ENCODE results near the gene KCND2. TPM values are rescaled to one million over a fixed set of nuclear protein-coding genes. Genes with fewer than 3 reads are reported as not detected.

KCND2 gene
- polyA plus RNA-seq, 1 of the 3 experiments (the other 2 are of a cell fraction): not detected

- ChIA-PET POLR2A (no interaction called here), CTCF (no interaction called here)
- H3K79me2 ChIP-seq (ENCODE audit: insufficient read depth): no peaks in the 10 kb centered on the region
- no peak for DNase-seq
- no peaks in the 10 kb centered on the region for H3F3A ChIP-seq (replicated peaks; ENCODE audit: insufficient read depth)
- no peak overlapping the region for H3K4me3 ChIP-seq (ENCODE audit: low read depth in 2 of 2, low read length in 1 of 2)
- 0% methylated on average over 2 of the region's 2 CpGs for WGBS (ENCODE audit: low lambda C conversion rate)
- H3K4me1 ChIP-seq (ENCODE audit: control insufficient read depth in 1 of 2, insufficient read depth in 2 of 2, low read depth in 1 of 2, low read length in 1 of 2): no peaks in the 10 kb centered on the region
- no peaks in the 10 kb centered on the region for H3K27me3 ChIP-seq (ENCODE audit: insufficient read depth)
- H3K27ac ChIP-seq (ENCODE audit: low read depth in 2 of 2, low read length in 1 of 2): no peak overlapping the region
- H3K9ac ChIP-seq: no peak overlapping the region
- no peaks in the 10 kb centered on the region for H3K9me3 ChIP-seq
- no peak overlapping the region for H3K4me2 ChIP-seq
- no peaks in the 10 kb centered on the region for H4K20me1 ChIP-seq (ENCODE audit: insufficient read depth)
- no peak for TF ChIP-seq TEAD4 (IDR thresholded peaks at IDR 0.05; ENCODE audit: borderline replicate concordance, insufficient read depth)
- TF ChIP-seq CTCF (IDR thresholded peaks at IDR 0.05): no peak
- no peak for TF ChIP-seq GATA2 (CRISPR knock-in tag; IDR thresholded peaks at IDR 0.05)
- no peak for TF ChIP-seq SIN3A (IDR thresholded peaks at IDR 0.05; ENCODE audit: borderline replicate concordance, low read depth, low read length)
- TF ChIP-seq PBX3 (IDR thresholded peaks at IDR 0.05): no peak
- no peak for TF ChIP-seq SMC3 (IDR thresholded peaks at IDR 0.05; ENCODE audit: low read depth, low read length)
- TF ChIP-seq RAD21 (IDR thresholded peaks at IDR 0.05; ENCODE audit: low read length): no peak
- no peak for TF ChIP-seq RCOR1 (IDR thresholded peaks at IDR 0.05; ENCODE audit: low read length)
- no peak for TF ChIP-seq USF2 (IDR thresholded peaks at IDR 0.05; ENCODE audit: borderline replicate concordance, low read depth, low read length)
- TF ChIP-seq RFX5 (IDR thresholded peaks at IDR 0.05; ENCODE audit: low read length): no peak
- no peak for TF ChIP-seq FOXJ3 (CRISPR knock-in tag; IDR thresholded peaks at IDR 0.05)
- TF ChIP-seq YY1 (IDR thresholded peaks at IDR 0.05; ENCODE audit: low read depth): no peak
- TF ChIP-seq CHD2 (IDR thresholded peaks at IDR 0.05; ENCODE audit: low read length, partially characterized antibody): no peak
- no peak for TF ChIP-seq FOXM1 (IDR thresholded peaks at IDR 0.05; ENCODE audit: low read depth)
- no peak for TF ChIP-seq MAX (IDR thresholded peaks at IDR 0.05; ENCODE audit: low read depth)
- no peak for TF ChIP-seq FOSL2 (IDR thresholded peaks at IDR 0.05; ENCODE audit: borderline replicate concordance, low read depth)
- no peak for TF ChIP-seq TAF1 (IDR thresholded peaks at IDR 0.05; ENCODE audit: borderline replicate concordance, low read depth, low read length)
- peaks cover 0 to 2% of the 10 kb centered on the region in 2 experiments for H3K36me3 ChIP-seq (replicated peaks in 1 of 2; ENCODE audit: control insufficient read depth in 1 of 2, insufficient read depth in 2 of 2, low read length in 1 of 2)
- no peak overlapping the region for H2AFZ ChIP-seq (ENCODE audit: low read depth)
- no peaks in the 10 kb centered on the region for H3K9me2 ChIP-seq
Measured at GRCh38 chr7:120442838-120443237, 169.9 kb downstream of the KCND2 start.
